WTC11 (cell line): ENCODE results near the gene SMG1. TPM values are rescaled to one million over a fixed set of nuclear protein-coding genes. Genes with fewer than 3 reads are reported as not detected.
A peak's percentile ranks its signal among the peaks of the same experiment; 100 is the strongest.

Experiments
- ATAC-seq: fragments of 200-7000 bp; cut with Tn5 transposase; 2 replicates; pipeline ENCODE4 v1.10.0; 2021; ENCODE audit warnings: mild to moderate bottlenecking, moderate library complexity
- CTCF ChIA-PET: fragments of 300-600 bp; sonication (Branson Sonifier 250); formaldehyde crosslinking; loops from one replicate; lab custom pipeline; 2021; ENCODE audit warnings: antibody characterized with exemption; lab: Charles Lee
- POLR2A ChIA-PET: fragments of 350-600 bp; sonication (Branson Sonifier 250); formaldehyde crosslinking; loops from one replicate; lab custom pipeline; 2021; ENCODE audit warnings: antibody characterized with exemption; lab: Charles Lee
- DNase-seq: peaks from one replicate; pipeline ENCODE4 v3.0.0; 2021; ENCODE audit warnings: low spot score
- H3K27ac Mint-ChIP-seq: 2 replicates; pipeline ENCODE4 v1.8.0; 2021; ENCODE audit warnings: mixed read lengths
- H3K27me3 Mint-ChIP-seq: 2 replicates; pipeline ENCODE4 v1.8.0; 2021; ENCODE audit warnings: low read depth, mild to moderate bottlenecking, moderate library complexity, mixed read lengths
- H3K36me3 Mint-ChIP-seq: 2 replicates; pipeline ENCODE4 v1.8.0; 2021; ENCODE audit warnings: mixed read lengths
- H3K4me1 Mint-ChIP-seq: 2 replicates; pipeline ENCODE4 v1.8.0; 2022; ENCODE audit warnings: mixed read lengths
- H3K4me3 Mint-ChIP-seq: 2 replicates; pipeline ENCODE4 v1.8.0; 2021; ENCODE audit warnings: mild to moderate bottlenecking, moderate library complexity, mixed read lengths
- H3K9me3 Mint-ChIP-seq: 2 replicates; pipeline ENCODE4 v1.8.0; 2021; ENCODE audit warnings: mixed read lengths
- ATF1 ChIP-seq: sonication (generic); formaldehyde crosslinking; IDR thresholded peaks from 2 replicates; pipeline ENCODE4 v1.8.1; 2023; ENCODE audit warnings: mild to moderate bottlenecking, moderate library complexity, missing genetic modification reagents
- CBFB ChIP-seq: sonication (generic); formaldehyde crosslinking; IDR thresholded peaks from 2 replicates; pipeline ENCODE4 v1.8.1; 2022; ENCODE audit warnings: mild to moderate bottlenecking, low read depth, missing genetic modification reagents
- FOXJ3 ChIP-seq: sonication (generic); formaldehyde crosslinking; IDR thresholded peaks from 2 replicates; pipeline ENCODE4 v1.9.0; 2021; ENCODE audit warnings: missing genetic modification reagents, mild to moderate bottlenecking, borderline replicate concordance
- GABPB1 ChIP-seq: sonication (generic); formaldehyde crosslinking; IDR thresholded peaks from 2 replicates; pipeline ENCODE4 v1.8.1; 2023; ENCODE audit warnings: mild to moderate bottlenecking, missing genetic modification reagents
- JAZF1 ChIP-seq: fragments of 250-450 bp; sonication (Bioruptor Pico); IDR thresholded peaks from 2 replicates; pipeline ENCODE4 v1.9.0; 2021; ENCODE audit warnings: moderate library complexity, mild to moderate bottlenecking, inconsistent platforms
- NFATC4 ChIP-seq: fragments of 250-450 bp; sonication (Bioruptor Pico); IDR thresholded peaks from 2 replicates; pipeline ENCODE4 v1.9.0; 2021; ENCODE audit warnings: mild to moderate bottlenecking
- NFYB ChIP-seq: sonication (generic); formaldehyde crosslinking; conservative IDR thresholded peaks from 2 replicates; pipeline ENCODE4 v1.8.0; 2022; ENCODE audit warnings: low read depth, missing genetic modification reagents
- RELA ChIP-seq: sonication (generic); formaldehyde crosslinking; IDR thresholded peaks from 2 replicates; pipeline ENCODE4 v1.8.1; 2022; ENCODE audit warnings: missing genetic modification reagents, mild to moderate bottlenecking, borderline replicate concordance
- SMAD3 ChIP-seq: sonication (generic); formaldehyde crosslinking; IDR thresholded peaks from 2 replicates; pipeline ENCODE4 v1.8.0; 2022; ENCODE audit warnings: missing genetic modification reagents, mild to moderate bottlenecking, borderline replicate concordance
- SMAD4 ChIP-seq: sonication (generic); formaldehyde crosslinking; IDR thresholded peaks from 2 replicates; pipeline ENCODE4 v1.8.0; 2022; ENCODE audit warnings: mild to moderate bottlenecking, missing genetic modification reagents
- SOX15 ChIP-seq: fragments of 250-450 bp; sonication (Bioruptor Pico); IDR thresholded peaks from 2 replicates; pipeline ENCODE4 v1.9.0; 2021; ENCODE audit warnings: mild to moderate bottlenecking
- TEAD1 ChIP-seq: sonication (generic); formaldehyde crosslinking; IDR thresholded peaks from 2 replicates; pipeline ENCODE4 v1.8.0; 2022; ENCODE audit warnings: mild to moderate bottlenecking, missing genetic modification reagents
- ZNF232 ChIP-seq: sonication (generic); formaldehyde crosslinking; IDR thresholded peaks from 2 replicates; pipeline ENCODE4 v1.8.0; 2022; ENCODE audit warnings: mild to moderate bottlenecking, missing genetic modification reagents
- ZNF396 ChIP-seq: fragments of 250-450 bp; sonication (Bioruptor Pico); IDR thresholded peaks from 2 replicates; pipeline ENCODE4 v1.8.0; 2021; ENCODE audit warnings: mild to moderate bottlenecking, moderate library complexity, borderline replicate concordance
- total RNA-seq: library from RNA; stranded (reverse); gene quantifications from 3 replicates; pipeline ENCODE4 v1.2.3, GENCODE V29; 2021
- TF ChIP-seq, protein P1 (sequence below): sonication (generic); formaldehyde crosslinking; conservative IDR thresholded peaks from 2 replicates; pipeline ENCODE4 v1.8.1; 2023; ENCODE audit warnings: mild to moderate bottlenecking, low read depth, missing genetic modification reagents, moderate library complexity
- TF ChIP-seq, protein P2 (sequence below): fragments of 250-450 bp; sonication (Bioruptor Pico); IDR thresholded peaks from 2 replicates; pipeline ENCODE4 v1.9.0; 2021; ENCODE audit warnings: mild to moderate bottlenecking
- TF ChIP-seq, protein P3 (sequence below): sonication (generic); formaldehyde crosslinking; IDR thresholded peaks from 2 replicates; pipeline ENCODE4 v1.8.0; 2022; ENCODE audit warnings: mild to moderate bottlenecking, missing genetic modification reagents
- TF ChIP-seq, protein P4 (sequence below): fragments of 250-450 bp; sonication (Bioruptor Pico); IDR thresholded peaks from 2 replicates; pipeline ENCODE4 v1.9.0; 2021; ENCODE audit warnings: mild to moderate bottlenecking, borderline replicate concordance
- TF ChIP-seq, protein P5 (sequence below): sonication (generic); formaldehyde crosslinking; IDR thresholded peaks from 2 replicates; pipeline ENCODE4 v1.8.1; 2023; ENCODE audit warnings: mild to moderate bottlenecking, missing genetic modification reagents
- TF ChIP-seq, protein P6 (sequence below): sonication (generic); formaldehyde crosslinking; IDR thresholded peaks from 2 replicates; pipeline ENCODE4 v1.8.1; 2023; ENCODE audit warnings: mild to moderate bottlenecking, missing genetic modification reagents, moderate library complexity

SMG1 gene
- total RNA-seq, 1 experiment from 2014 or later: 72.2 TPM

DNA sequence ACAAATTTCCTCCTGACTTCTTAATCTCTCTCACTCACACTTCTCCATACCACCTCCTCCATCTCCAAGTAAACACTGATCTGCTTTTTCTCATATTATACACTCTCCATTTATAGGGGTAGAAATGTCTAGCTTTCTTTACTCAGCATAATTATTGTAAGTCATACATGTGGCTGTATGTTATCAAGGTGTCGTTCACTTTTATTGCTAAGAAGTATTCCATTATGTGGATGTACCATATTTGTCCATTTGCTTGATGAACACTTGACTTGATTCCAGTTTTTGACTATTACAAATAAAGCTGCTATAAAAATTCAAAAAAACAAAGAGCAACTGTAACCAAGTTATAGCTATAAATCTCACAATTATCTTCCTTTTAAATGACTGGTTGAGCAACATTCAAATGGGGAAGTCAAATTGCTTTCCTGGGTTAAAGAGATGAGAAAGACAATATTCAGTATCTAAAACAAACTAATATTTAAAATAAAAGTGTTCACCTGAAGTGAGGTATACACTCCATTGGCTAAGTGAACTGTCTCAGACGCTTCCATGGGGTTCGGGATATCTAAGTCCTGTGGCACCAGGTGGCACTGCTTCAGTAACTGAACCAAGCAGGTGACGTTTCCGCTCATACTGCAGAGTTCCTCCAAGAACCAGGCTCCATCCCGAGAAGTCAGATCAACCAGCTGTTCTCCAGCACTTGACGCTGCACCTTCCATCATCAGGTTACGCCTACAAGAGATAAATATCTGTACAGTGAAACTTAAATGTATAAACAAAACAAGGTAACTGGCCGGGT lies 92.3 kb downstream of the SMG1 start:
- H3K27ac Mint-ChIP-seq: 0 out of 2 replicates have a peak overlapping the region, but pooled peaks have one; percentile 19
- POLR2A ChIA-PET: no interaction called here
- TF ChIP-seq GABPB1 (CRISPR knock-in tag) (no peak), CBFB (CRISPR knock-in tag) (no peak), ATF1 (CRISPR knock-in tag) (no peak), SOX15 (CRISPR knock-in tag) (no peak), NFATC4 (no peak), NFYB (CRISPR knock-in tag) (no peak)
- TF ChIP-seq, protein P1, sequence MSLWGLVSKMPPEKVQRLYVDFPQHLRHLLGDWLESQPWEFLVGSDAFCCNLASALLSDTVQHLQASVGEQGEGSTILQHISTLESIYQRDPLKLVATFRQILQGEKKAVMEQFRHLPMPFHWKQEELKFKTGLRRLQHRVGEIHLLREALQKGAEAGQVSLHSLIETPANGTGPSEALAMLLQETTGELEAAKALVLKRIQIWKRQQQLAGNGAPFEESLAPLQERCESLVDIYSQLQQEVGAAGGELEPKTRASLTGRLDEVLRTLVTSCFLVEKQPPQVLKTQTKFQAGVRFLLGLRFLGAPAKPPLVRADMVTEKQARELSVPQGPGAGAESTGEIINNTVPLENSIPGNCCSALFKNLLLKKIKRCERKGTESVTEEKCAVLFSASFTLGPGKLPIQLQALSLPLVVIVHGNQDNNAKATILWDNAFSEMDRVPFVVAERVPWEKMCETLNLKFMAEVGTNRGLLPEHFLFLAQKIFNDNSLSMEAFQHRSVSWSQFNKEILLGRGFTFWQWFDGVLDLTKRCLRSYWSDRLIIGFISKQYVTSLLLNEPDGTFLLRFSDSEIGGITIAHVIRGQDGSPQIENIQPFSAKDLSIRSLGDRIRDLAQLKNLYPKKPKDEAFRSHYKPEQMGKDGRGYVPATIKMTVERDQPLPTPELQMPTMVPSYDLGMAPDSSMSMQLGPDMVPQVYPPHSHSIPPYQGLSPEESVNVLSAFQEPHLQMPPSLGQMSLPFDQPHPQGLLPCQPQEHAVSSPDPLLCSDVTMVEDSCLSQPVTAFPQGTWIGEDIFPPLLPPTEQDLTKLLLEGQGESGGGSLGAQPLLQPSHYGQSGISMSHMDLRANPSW (CRISPR knock-in tag): no peak
- TF ChIP-seq, protein P2, sequence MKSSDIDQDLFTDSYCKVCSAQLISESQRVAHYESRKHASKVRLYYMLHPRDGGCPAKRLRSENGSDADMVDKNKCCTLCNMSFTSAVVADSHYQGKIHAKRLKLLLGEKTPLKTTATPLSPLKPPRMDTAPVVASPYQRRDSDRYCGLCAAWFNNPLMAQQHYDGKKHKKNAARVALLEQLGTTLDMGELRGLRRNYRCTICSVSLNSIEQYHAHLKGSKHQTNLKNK: no peak
- TF ChIP-seq, protein P3, sequence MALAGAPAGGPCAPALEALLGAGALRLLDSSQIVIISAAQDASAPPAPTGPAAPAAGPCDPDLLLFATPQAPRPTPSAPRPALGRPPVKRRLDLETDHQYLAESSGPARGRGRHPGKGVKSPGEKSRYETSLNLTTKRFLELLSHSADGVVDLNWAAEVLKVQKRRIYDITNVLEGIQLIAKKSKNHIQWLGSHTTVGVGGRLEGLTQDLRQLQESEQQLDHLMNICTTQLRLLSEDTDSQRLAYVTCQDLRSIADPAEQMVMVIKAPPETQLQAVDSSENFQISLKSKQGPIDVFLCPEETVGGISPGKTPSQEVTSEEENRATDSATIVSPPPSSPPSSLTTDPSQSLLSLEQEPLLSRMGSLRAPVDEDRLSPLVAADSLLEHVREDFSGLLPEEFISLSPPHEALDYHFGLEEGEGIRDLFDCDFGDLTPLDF (CRISPR knock-in tag): no peak
- H3K9me3 Mint-ChIP-seq: no peaks in the 10 kb centered on the region
- DNase-seq (no peak), ATAC-seq (no peak)
- H3K4me1 Mint-ChIP-seq: no peaks in the 10 kb centered on the region
- no peaks in the 10 kb centered on the region for H3K27me3 Mint-ChIP-seq
- CTCF ChIA-PET: no interaction called here
- H3K36me3 Mint-ChIP-seq: peaks cover 86% of the 10 kb centered on the region
- H3K4me3 Mint-ChIP-seq: no peak overlapping the region

DNA sequence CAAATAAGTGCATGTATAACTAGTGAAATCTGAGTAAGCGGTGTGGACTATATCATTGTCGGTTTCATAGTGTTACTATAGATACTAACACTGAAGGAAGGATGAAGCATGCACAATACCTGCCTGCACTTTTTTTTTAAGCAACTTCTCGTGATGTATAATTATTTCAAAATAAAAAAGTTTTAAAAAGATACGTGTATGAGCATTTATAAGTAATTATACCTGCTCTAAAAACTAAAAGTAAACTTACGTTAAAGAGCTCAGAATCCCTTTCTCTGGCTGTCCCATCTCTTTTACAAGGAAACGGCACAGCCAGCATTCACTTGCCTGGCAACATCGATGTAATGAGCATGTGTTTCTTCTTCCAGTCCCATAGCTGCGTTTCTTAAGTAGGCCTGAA lies 93.6 kb downstream of the SMG1 start:
- H3K4me1 Mint-ChIP-seq: peaks cover 8% of the 10 kb centered on the region
- H3K27me3 Mint-ChIP-seq: no peaks in the 10 kb centered on the region
- ChIA-PET POLR2A (no interaction called here), CTCF (no interaction called here)
- TF ChIP-seq RELA: no peak
- no peak for TF ChIP-seq NFATC4
- TF ChIP-seq, protein P4, sequence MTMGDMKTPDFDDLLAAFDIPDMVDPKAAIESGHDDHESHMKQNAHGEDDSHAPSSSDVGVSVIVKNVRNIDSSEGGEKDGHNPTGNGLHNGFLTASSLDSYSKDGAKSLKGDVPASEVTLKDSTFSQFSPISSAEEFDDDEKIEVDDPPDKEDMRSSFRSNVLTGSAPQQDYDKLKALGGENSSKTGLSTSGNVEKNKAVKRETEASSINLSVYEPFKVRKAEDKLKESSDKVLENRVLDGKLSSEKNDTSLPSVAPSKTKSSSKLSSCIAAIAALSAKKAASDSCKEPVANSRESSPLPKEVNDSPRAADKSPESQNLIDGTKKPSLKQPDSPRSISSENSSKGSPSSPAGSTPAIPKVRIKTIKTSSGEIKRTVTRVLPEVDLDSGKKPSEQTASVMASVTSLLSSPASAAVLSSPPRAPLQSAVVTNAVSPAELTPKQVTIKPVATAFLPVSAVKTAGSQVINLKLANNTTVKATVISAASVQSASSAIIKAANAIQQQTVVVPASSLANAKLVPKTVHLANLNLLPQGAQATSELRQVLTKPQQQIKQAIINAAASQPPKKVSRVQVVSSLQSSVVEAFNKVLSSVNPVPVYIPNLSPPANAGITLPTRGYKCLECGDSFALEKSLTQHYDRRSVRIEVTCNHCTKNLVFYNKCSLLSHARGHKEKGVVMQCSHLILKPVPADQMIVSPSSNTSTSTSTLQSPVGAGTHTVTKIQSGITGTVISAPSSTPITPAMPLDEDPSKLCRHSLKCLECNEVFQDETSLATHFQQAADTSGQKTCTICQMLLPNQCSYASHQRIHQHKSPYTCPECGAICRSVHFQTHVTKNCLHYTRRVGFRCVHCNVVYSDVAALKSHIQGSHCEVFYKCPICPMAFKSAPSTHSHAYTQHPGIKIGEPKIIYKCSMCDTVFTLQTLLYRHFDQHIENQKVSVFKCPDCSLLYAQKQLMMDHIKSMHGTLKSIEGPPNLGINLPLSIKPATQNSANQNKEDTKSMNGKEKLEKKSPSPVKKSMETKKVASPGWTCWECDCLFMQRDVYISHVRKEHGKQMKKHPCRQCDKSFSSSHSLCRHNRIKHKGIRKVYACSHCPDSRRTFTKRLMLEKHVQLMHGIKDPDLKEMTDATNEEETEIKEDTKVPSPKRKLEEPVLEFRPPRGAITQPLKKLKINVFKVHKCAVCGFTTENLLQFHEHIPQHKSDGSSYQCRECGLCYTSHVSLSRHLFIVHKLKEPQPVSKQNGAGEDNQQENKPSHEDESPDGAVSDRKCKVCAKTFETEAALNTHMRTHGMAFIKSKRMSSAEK (CRISPR knock-in tag): no peak
- no peak for TF ChIP-seq JAZF1 (CRISPR knock-in tag)
- TF ChIP-seq FOXJ3 (CRISPR knock-in tag): no peak
- no peak for TF ChIP-seq SMAD3
- TF ChIP-seq ZNF396 (CRISPR knock-in tag): no peak
- no peak for TF ChIP-seq ZNF232 (CRISPR knock-in tag)
- TF ChIP-seq, protein P5, sequence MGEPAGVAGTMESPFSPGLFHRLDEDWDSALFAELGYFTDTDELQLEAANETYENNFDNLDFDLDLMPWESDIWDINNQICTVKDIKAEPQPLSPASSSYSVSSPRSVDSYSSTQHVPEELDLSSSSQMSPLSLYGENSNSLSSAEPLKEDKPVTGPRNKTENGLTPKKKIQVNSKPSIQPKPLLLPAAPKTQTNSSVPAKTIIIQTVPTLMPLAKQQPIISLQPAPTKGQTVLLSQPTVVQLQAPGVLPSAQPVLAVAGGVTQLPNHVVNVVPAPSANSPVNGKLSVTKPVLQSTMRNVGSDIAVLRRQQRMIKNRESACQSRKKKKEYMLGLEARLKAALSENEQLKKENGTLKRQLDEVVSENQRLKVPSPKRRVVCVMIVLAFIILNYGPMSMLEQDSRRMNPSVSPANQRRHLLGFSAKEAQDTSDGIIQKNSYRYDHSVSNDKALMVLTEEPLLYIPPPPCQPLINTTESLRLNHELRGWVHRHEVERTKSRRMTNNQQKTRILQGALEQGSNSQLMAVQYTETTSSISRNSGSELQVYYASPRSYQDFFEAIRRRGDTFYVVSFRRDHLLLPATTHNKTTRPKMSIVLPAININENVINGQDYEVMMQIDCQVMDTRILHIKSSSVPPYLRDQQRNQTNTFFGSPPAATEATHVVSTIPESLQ (CRISPR knock-in tag): no peak
- TF ChIP-seq TEAD1: no peak
- TF ChIP-seq SMAD4: no peak
- no peak for TF ChIP-seq CBFB (CRISPR knock-in tag)
- TF ChIP-seq, protein P6, sequence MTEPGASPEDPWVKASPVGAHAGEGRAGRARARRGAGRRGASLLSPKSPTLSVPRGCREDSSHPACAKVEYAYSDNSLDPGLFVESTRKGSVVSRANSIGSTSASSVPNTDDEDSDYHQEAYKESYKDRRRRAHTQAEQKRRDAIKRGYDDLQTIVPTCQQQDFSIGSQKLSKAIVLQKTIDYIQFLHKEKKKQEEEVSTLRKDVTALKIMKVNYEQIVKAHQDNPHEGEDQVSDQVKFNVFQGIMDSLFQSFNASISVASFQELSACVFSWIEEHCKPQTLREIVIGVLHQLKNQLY: no peak
- no peak for TF ChIP-seq NFYB (CRISPR knock-in tag)
- H3K4me3 Mint-ChIP-seq: no peak overlapping the region
- H3K36me3 Mint-ChIP-seq: peaks cover 83% of the 10 kb centered on the region
- DNase-seq (no peak), ATAC-seq (no peak)
- no peaks in the 10 kb centered on the region for H3K9me3 Mint-ChIP-seq
- H3K27ac Mint-ChIP-seq: no peak overlapping the region
